ENCODE data around the gene TACC2. TPM values are rescaled to one million over a fixed set of nuclear protein-coding genes. Genes with fewer than 3 reads are reported as not detected.

Gene TACC2
- total RNA-seq, 2 experiments from 2014 or later, result not detected

GRCh38 chr10:122282253-122282671 is 293.3 kb downstream of the TACC2 start:
- Histone ChIP-seq H2AFZ (ENCODE audit: low read length) (no peak overlapping the region), H3K79me2 (ENCODE audit: insufficient read depth, low read depth, low read length) (no peaks in the 10 kb centered on the region), H3K27ac (ENCODE audit: low read depth, low read length, poor library complexity, severe bottlenecking) (no peak overlapping the region), H3K36me3 (ENCODE audit: insufficient read depth, low read length) (no peaks in the 10 kb centered on the region), H3K4me3 (ENCODE audit: low read depth, low read length, poor library complexity, severe bottlenecking) (no peak overlapping the region), H3K4me1 (ENCODE audit: insufficient read depth, low read length, poor library complexity, severe bottlenecking) (no peaks in the 10 kb centered on the region), H4K20me1 (ENCODE audit: insufficient read depth, low read length) (no peaks in the 10 kb centered on the region), H3K4me2 (ENCODE audit: low read length) (no peak overlapping the region), H3K9me3 (ENCODE audit: low read length) (no peaks in the 10 kb centered on the region), H3K9me2 (ENCODE audit: insufficient read depth, low read length) (no peaks in the 10 kb centered on the region)
- ChIA-PET CTCF (ENCODE audit: unreplicated experiment) (no interaction called here), POLR2A (no interaction called here)
- DNase-seq (ENCODE audit: low spot score), result no peak
- no TSS peak for BruUV-seq (replicated peaks)
- TF ChIP-seq, protein P1, sequence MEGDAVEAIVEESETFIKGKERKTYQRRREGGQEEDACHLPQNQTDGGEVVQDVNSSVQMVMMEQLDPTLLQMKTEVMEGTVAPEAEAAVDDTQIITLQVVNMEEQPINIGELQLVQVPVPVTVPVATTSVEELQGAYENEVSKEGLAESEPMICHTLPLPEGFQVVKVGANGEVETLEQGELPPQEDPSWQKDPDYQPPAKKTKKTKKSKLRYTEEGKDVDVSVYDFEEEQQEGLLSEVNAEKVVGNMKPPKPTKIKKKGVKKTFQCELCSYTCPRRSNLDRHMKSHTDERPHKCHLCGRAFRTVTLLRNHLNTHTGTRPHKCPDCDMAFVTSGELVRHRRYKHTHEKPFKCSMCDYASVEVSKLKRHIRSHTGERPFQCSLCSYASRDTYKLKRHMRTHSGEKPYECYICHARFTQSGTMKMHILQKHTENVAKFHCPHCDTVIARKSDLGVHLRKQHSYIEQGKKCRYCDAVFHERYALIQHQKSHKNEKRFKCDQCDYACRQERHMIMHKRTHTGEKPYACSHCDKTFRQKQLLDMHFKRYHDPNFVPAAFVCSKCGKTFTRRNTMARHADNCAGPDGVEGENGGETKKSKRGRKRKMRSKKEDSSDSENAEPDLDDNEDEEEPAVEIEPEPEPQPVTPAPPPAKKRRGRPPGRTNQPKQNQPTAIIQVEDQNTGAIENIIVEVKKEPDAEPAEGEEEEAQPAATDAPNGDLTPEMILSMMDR (conservative IDR thresholded peaks at IDR 0.05; ENCODE audit: low read length), result no peak
- TF ChIP-seq EZH2phosphoT487 (IDR thresholded peaks at IDR 0.05; ENCODE audit: borderline replicate concordance, low read depth, low read length), result no peak
- intact Hi-C loops (cut with micrococcal nuclease; ENCODE audit: unreplicated experiment), result no loop called here

- TF ChIP-seq, protein P1 (conservative IDR thresholded peaks at IDR 0.05; ENCODE audit: low read length), result no peak
- no peak for TF ChIP-seq EZH2phosphoT487 (IDR thresholded peaks at IDR 0.05; ENCODE audit: borderline replicate concordance, low read depth, low read length)
- DNase-seq (ENCODE audit: low spot score), result no peak
- Histone ChIP-seq H2AFZ (ENCODE audit: low read length) (no peak overlapping the region), H3K4me3 (ENCODE audit: low read depth, low read length, poor library complexity, severe bottlenecking) (no peak overlapping the region), H3K9me2 (ENCODE audit: insufficient read depth, low read length) (no peaks in the 10 kb centered on the region), H3K4me2 (ENCODE audit: low read length) (no peak overlapping the region), H4K20me1 (ENCODE audit: insufficient read depth, low read length) (no peaks in the 10 kb centered on the region), H3K36me3 (ENCODE audit: insufficient read depth, low read length) (no peaks in the 10 kb centered on the region), H3K79me2 (ENCODE audit: insufficient read depth, low read depth, low read length) (no peaks in the 10 kb centered on the region), H3K9me3 (ENCODE audit: low read length) (no peaks in the 10 kb centered on the region), H3K27ac (ENCODE audit: low read depth, low read length, poor library complexity, severe bottlenecking) (no peak overlapping the region), H3K4me1 (ENCODE audit: insufficient read depth, low read length, poor library complexity, severe bottlenecking) (no peaks in the 10 kb centered on the region)
- BruUV-seq (replicated peaks), result no TSS peak
- ChIA-PET CTCF (ENCODE audit: unreplicated experiment) (no interaction called here), POLR2A (no interaction called here)
- intact Hi-C loops (cut with micrococcal nuclease; ENCODE audit: unreplicated experiment), result no loop called here
These were observed 293.9 kb downstream of the TACC2 start for GRCh38 chr10:122282909-122283308.

GRCh38 chr10:122285506-122286444 is 296.8 kb downstream of the TACC2 start:
- H3K4me3 ChIP-seq (ENCODE audit: low read depth, low read length, poor library complexity, severe bottlenecking), result no peak overlapping the region
- H4K20me1 ChIP-seq (ENCODE audit: insufficient read depth, low read length), result no peaks in the 10 kb centered on the region
- intact Hi-C loops (cut with micrococcal nuclease; ENCODE audit: unreplicated experiment), result no loop called here
- DNase-seq (ENCODE audit: low spot score), result no peak
- no peak overlapping the region for H3K27ac ChIP-seq (ENCODE audit: low read depth, low read length, poor library complexity, severe bottlenecking)
- no peaks in the 10 kb centered on the region for H3K36me3 ChIP-seq (ENCODE audit: insufficient read depth, low read length)
- ChIA-PET POLR2A (no interaction called here), CTCF (ENCODE audit: unreplicated experiment) (no interaction called here)
- H3K4me2 ChIP-seq (ENCODE audit: low read length), result no peak overlapping the region
- no peaks in the 10 kb centered on the region for H3K9me3 ChIP-seq (ENCODE audit: low read length)
- no TSS peak for BruUV-seq (replicated peaks)
- H3K4me1 ChIP-seq (ENCODE audit: insufficient read depth, low read length, poor library complexity, severe bottlenecking), result no peaks in the 10 kb centered on the region
- no peaks in the 10 kb centered on the region for H3K79me2 ChIP-seq (ENCODE audit: insufficient read depth, low read depth, low read length)
- H3K9me2 ChIP-seq (ENCODE audit: insufficient read depth, low read length), result no peaks in the 10 kb centered on the region
- H2AFZ ChIP-seq (ENCODE audit: low read length), result no peak overlapping the region
- TF ChIP-seq, protein P1 (conservative IDR thresholded peaks at IDR 0.05; ENCODE audit: low read length), result no peak
- no peak for TF ChIP-seq EZH2phosphoT487 (IDR thresholded peaks at IDR 0.05; ENCODE audit: borderline replicate concordance, low read depth, low read length)

Measured in OCI-LY7 (cell line).